HG03039 (cell line): ENCODE data around the gene NRCAM.

Experiments used
- ATAC-seq: cut with Tn5 transposase; IDR thresholded peaks from one replicate; pipeline ENCODE4 v1.9.1; 2021; ENCODE audit warnings: mild to moderate bottlenecking, moderate library complexity; ENCODE audit not compliant: unreplicated experiment

The NRCAM gene

GRCh38 chr7:108225531-108226181 lies 230.6 kb downstream of the NRCAM start:
- no peak for ATAC-seq

GRCh38 chr7:108224387-108224786 lies 231.8 kb downstream of the NRCAM start:
- no peak for ATAC-seq

GRCh38 chr7:108222236-108222892 lies 233.9 kb downstream of the NRCAM start:
- no peak for ATAC-seq

- peak; percentile 63 for ATAC-seq
Observed at GRCh38 chr7:108211382-108212201, 244.6 kb downstream of the NRCAM start.

GRCh38 chr7:108210796-108211195 lies 245.4 kb downstream of the NRCAM start:
- ATAC-seq: no peak

GRCh38 chr7:108205311-108205710 lies 250.9 kb downstream of the NRCAM start:
- no peak for ATAC-seq

GRCh38 chr7:108204281-108204796 lies 251.9 kb downstream of the NRCAM start:
- ATAC-seq: no peak

- no peak for ATAC-seq
Observed at GRCh38 chr7:108203537-108203936, 252.7 kb downstream of the NRCAM start.

- ATAC-seq: no peak
Observed at GRCh38 chr7:108202743-108203142, 253.5 kb downstream of the NRCAM start.

GRCh38 chr7:108201766-108202165 lies 254.5 kb downstream of the NRCAM start:
- ATAC-seq: no peak

GRCh38 chr7:108200326-108200725 lies 255.9 kb downstream of the NRCAM start:
- ATAC-seq: no peak

- ATAC-seq: no peak
Observed at GRCh38 chr7:108197371-108198091, 258.7 kb downstream of the NRCAM start.

- no peak for ATAC-seq
Observed at GRCh38 chr7:108196004-108196403, 260.2 kb downstream of the NRCAM start.

GRCh38 chr7:108193594-108194498 lies 262.4 kb downstream of the NRCAM start:
- ATAC-seq: no peak

- no peak for ATAC-seq
Observed at GRCh38 chr7:108190891-108191290, 265.3 kb downstream of the NRCAM start.

- peak; percentile 81 for ATAC-seq
Observed at GRCh38 chr7:108189733-108190388, 266.4 kb downstream of the NRCAM start.

GRCh38 chr7:108188724-108189123 lies 267.5 kb downstream of the NRCAM start:
- no peak for ATAC-seq

- no peak for ATAC-seq
Observed at GRCh38 chr7:108181073-108181985, 274.9 kb downstream of the NRCAM start.
